SK-N-MC (cell line): ENCODE measurements around the gene IQCE.

Source experiments
- EZH2 ChIP-seq: fragments of 200-600 bp; sonication (generic); IDR thresholded peaks from one replicate; pipeline ENCODE4 v1.6.1; 2017; ENCODE audit warnings: antibody characterized with exemption
- FOXP2 ChIP-seq: optimal IDR thresholded peaks from 2 replicates; pipeline ENCODE3; 2011; ENCODE audit warnings: mild to moderate bottlenecking, moderate library complexity; ENCODE audit not compliant: insufficient read depth; ENCODE audit errors: extremely low read length, control extremely low read depth
- POLR2AphosphoS5 ChIP-seq: IDR thresholded peaks from 2 replicates; pipeline ENCODE4 v1.6.1; 2012; ENCODE audit warnings: mild to moderate bottlenecking, low read depth, low read length, borderline replicate concordance

DNA sequence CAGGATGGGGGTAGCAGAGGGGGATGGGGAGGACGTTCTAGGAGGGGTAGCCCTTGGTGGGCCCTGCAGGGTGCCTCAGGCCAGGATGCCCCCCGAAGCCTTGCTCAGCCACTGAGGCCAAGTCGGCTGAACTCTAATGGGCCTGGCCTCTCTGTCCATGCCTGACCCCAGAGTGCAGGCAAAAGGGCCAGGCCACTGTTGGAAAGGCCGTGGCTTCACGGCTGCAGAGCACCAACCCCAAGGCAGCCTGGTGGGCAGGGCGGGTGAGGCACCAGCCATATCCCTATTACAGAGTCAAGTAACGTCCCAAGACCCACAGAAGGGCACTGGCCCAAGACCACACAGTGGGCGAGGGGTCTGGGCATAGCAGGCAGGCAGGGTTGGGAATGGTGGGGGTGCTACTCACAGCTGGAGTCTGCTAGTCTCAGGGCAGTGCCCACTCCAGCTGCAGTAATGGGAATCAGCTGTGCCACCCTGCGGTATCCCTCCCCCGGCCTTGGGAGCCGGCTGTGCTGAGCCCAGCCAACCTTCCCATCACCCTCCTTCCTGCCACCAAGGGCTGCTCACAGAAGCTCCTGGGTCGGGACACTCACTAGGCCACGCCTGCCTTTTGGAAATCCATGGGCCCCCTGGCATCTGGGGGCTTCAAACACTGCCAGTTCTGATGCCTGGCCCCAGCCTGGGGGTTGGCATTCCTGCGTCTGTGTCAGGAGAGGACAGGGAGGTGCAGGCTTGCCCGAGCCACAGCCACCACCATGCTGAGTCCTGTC, 43.2 kb upstream of the IQCE start:
- no peak for TF ChIP-seq EZH2
- TF ChIP-seq POLR2AphosphoS5 = no peak
- TF ChIP-seq FOXP2 = no peak
